Measurements from ENCODE around the gene FARP2.

- no peak for TF ChIP-seq CTCF (IDR thresholded peaks at IDR 0.05)
- TF ChIP-seq POLR2A (IDR thresholded peaks at IDR 0.05), result no peak
Observed at GRCh38 chr2:241501099-241501541, 145.0 kb downstream of the FARP2 start.

Measured in heart left ventricle (tissue), 13 donors.